Breast epithelium (tissue), 4 donors: ENCODE data around the gene TUBA4A. TPM values are rescaled to one million over a fixed set of nuclear protein-coding genes. Genes with fewer than 3 reads are reported as not detected.

Experiments
- DNase-seq, 2 donors: peaks; one replicate each; pipeline ENCODE4 v3.0.0-alpha.2; 2019; ENCODE audit warnings: low spot score in 2 of 2
- H3K27ac ChIP-seq, 2 donors: fragments of 200-600 bp; sonication (generic) in 1 of 2; one replicate each; pipeline ENCODE4 v1.5.1; 2016 to 2019; ENCODE audit warnings: mild to moderate bottlenecking in 1 of 2
- H3K27me3 ChIP-seq, 2 donors: fragments of 200-600 bp; sonication (generic) in 1 of 2; one replicate each; pipeline versions ENCODE4 v1.5.1 to v1.6.0; 2017 to 2019; ENCODE audit warnings: control low read depth in 1 of 2, mild to moderate bottlenecking in 1 of 2
- H3K36me3 ChIP-seq: fragments of 200-600 bp; one replicate; pipeline ENCODE4 v1.5.1; 2019
- H3K4me1 ChIP-seq, 2 donors: fragments of 200-600 bp; sonication (generic); one replicate each; pipeline ENCODE4 v1.5.1; 2016 to 2019; ENCODE audit warnings: control low read depth in 1 of 2
- H3K4me3 ChIP-seq, 3 donors: fragments of 200-600 bp; sonication (generic); 1 replicate in 2 of 3; 2 replicates in 1 of 3; pipeline ENCODE4 v1.5.1; 2016 to 2019; ENCODE audit warnings: mild to moderate bottlenecking in 3 of 3, moderate library complexity in 2 of 3
- H3K9me3 ChIP-seq, 2 donors: fragments of 200-600 bp; sonication (generic) in 1 of 2; one replicate each; pipeline ENCODE4 v1.5.1; 2016 to 2019; ENCODE audit warnings: control low read depth in 1 of 2
- CTCF ChIP-seq, 3 donors: fragments of 450-650 bp; IDR thresholded peaks; one replicate each; pipeline ENCODE4 v1.5.1; 2016 to 2017; ENCODE audit warnings: antibody characterized with exemption in 3 of 3, mild to moderate bottlenecking in 3 of 3, moderate library complexity in 3 of 3
- POLR2A ChIP-seq: fragments of 450-650 bp; IDR thresholded peaks from one replicate; pipeline ENCODE4 v1.6.1; 2016; ENCODE audit warnings: antibody characterized with exemption, mild to moderate bottlenecking, moderate library complexity
- POLR2AphosphoS5 ChIP-seq, 3 donors: sonication (generic); formaldehyde crosslinking; IDR thresholded peaks; one replicate each; pipeline ENCODE4 v1.6.1; 2017; ENCODE audit warnings: antibody characterized with exemption in 3 of 3
- intact Hi-C: fragments of 100-400 bp; cut with DNase I; formaldehyde crosslinking; loops from one replicate; pipeline ENCODE4 v1.15.1; 2023; ENCODE audit warnings: low total_unique reads
- total RNA-seq, 3 donors: library from RNA; depleted of rRNA; stranded (reverse); fragments of >200 nt; gene quantifications; one replicate each; pipeline ENCODE4 v1.1.0, GENCODE V29; 2016

TUBA4A gene
- total RNA-seq, 3 donors from 2014 or later = 5.4 to 73.3 (median 48.8) TPM

DNA sequence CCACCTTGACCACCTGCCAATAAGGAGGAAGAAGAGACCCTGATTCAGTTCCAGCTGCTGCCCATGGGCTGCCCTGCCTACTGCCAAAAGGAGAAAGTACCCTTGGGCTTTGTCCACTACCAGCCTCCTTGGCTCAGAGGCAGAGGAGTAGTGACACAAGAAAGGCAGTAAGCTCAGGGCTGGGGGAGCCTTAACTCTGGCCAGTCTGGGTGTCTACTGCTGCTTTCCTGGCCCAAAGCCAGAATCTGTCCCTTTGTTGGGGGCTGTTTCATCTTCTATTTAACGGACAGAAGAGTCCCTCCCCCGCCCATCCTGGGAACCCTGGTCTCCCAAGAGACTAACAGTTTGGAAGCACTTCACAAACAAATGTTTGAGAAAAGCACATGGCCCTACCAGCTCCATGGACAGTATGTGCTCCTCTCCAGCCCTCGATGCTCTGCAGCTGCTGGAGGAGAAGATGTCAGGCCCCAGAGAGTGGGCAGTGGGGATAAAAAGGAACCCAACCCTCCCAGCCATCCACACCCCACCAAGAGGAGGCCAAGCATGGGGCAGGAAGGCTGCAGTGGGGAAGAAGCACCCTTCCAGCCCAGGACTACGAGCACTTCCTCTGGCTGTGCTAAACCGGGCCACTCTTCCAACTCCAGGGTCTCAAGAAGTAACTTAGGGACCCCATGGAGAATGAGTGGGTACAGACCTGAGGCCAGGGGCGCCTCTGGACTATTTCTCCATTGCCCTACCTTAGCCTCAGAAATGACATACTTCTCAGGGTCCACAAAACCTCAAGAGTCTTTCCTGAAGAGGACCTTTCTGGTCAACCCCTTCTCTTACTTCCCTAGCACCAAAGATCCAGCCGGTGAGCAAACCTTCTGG lies 25.4 kb downstream of the TUBA4A start:
- no peak for DNase-seq
- no peak for TF ChIP-seq POLR2AphosphoS5 (IDR thresholded peaks at IDR 0.05)
- TF ChIP-seq CTCF (IDR thresholded peaks at IDR 0.05) = no peak
- TF ChIP-seq POLR2A = no peak
- Histone ChIP-seq H3K36me3 (peaks cover 8% of the 10 kb centered on the region), H3K9me3 (no peaks in the 10 kb centered on the region), H3K27ac (peak overlapping the region; percentile 88 to 94), H3K27me3 (no peaks in the 10 kb centered on the region), H3K4me3 (peak overlapping the region; percentile 60 to 97 (median 86)), H3K4me1 (peaks cover 5 to 25% of the 10 kb centered on the region in 2 donors)
- intact Hi-C loops = no loop called here

- DNase-seq = no peak
These were observed 28.4 kb downstream of the TUBA4A start for GRCh38 chr2:219225350-219225749.

GRCh38 chr2:219223831-219224610 lies 29.7 kb downstream of the TUBA4A start:
- Histone ChIP-seq H3K27ac (no peak overlapping the region), H3K4me1 (peaks cover 11 to 14% of the 10 kb centered on the region in 2 donors), H3K36me3 (peaks cover 12% of the 10 kb centered on the region), H3K27me3 (no peaks in the 10 kb centered on the region), H3K4me3 (no peak overlapping the region), H3K9me3 (no peaks in the 10 kb centered on the region)
- DNase-seq = no peak
- intact Hi-C loops = no loop called here
- TF ChIP-seq POLR2A (no peak), POLR2AphosphoS5 (IDR thresholded peaks at IDR 0.05) (no peak), CTCF (IDR thresholded peaks at IDR 0.05) (no peak)

More at GRCh38 chr2:219225350-219225749, 28.4 kb downstream of the TUBA4A start:
- H3K27ac ChIP-seq = no peak overlapping the region
- no peak overlapping the region for H3K4me3 ChIP-seq
- peaks cover 5 to 9% of the 10 kb centered on the region in 2 donors for H3K4me1 ChIP-seq
- intact Hi-C loops = no loop called here
- TF ChIP-seq CTCF (IDR thresholded peaks at IDR 0.05) = no peak
- TF ChIP-seq POLR2A = no peak
- TF ChIP-seq POLR2AphosphoS5 (IDR thresholded peaks at IDR 0.05) = no peak
- no peaks in the 10 kb centered on the region for H3K27me3 ChIP-seq
- H3K36me3 ChIP-seq = peaks cover 12% of the 10 kb centered on the region
- no peaks in the 10 kb centered on the region for H3K9me3 ChIP-seq

GRCh38 chr2:219221957-219222518 lies 31.7 kb downstream of the TUBA4A start:
- Histone ChIP-seq H3K27me3 (no peaks in the 10 kb centered on the region), H3K4me3 (no peak overlapping the region), H3K4me1 (peaks cover 8 to 17% of the 10 kb centered on the region in 2 donors), H3K9me3 (no peaks in the 10 kb centered on the region), H3K27ac (no peak overlapping the region), H3K36me3 (peaks cover 12% of the 10 kb centered on the region)
- TF ChIP-seq CTCF (IDR thresholded peaks at IDR 0.05) (no peak), POLR2A (no peak), POLR2AphosphoS5 (IDR thresholded peaks at IDR 0.05) (no peak)
- intact Hi-C loops = no loop called here
- no peak for DNase-seq
